SW 1271 (cell line): ENCODE measurements around the gene FIS1.
A peak's percentile ranks its signal among the peaks of the same experiment; 100 is the strongest.

Experiments
- DNase-seq, 2 experiments: peaks; one replicate each; lab custom pipeline; 2025; lab: John Stamatoyannopoulos, UW

Gene FIS1

GRCh38 chr7:101233907-101234547, 10.9 kb downstream of the FIS1 start:
- no peak for DNase-seq

- DNase-seq = no peak
These were observed 12.6 kb downstream of the FIS1 start for GRCh38 chr7:101232141-101232850.

- DNase-seq = no peak
These were observed 13.2 kb downstream of the FIS1 start for GRCh38 chr7:101231644-101232043.

GRCh38 chr7:101226721-101227120, 18.2 kb downstream of the FIS1 start:
- no peak for DNase-seq

GRCh38 chr7:101225650-101226049, 19.2 kb downstream of the FIS1 start:
- no peak for DNase-seq

DNA sequence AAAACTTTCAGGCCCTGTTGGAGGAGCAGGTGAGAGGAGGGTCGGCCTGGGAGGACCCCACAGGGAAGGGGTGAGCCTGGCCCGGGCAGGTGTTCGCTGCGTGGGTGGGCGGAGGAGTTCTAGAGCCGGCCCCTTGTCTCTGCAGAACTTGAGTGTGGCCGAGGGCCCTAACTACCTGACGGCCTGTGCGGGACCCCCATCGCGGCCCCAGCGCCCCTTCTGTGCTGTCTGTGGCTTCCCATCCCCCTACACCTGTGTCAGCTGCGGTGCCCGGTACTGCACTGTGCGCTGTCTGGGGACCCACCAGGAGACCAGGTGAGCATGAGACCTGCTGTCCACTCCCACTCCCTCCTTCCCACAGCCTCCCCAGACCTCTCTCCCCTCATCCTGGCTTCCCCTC, 21.4 kb downstream of the FIS1 start:
- DNase-seq = no peak

- DNase-seq = no peak
These were observed 22.5 kb downstream of the FIS1 start for GRCh38 chr7:101222275-101222830.

DNA sequence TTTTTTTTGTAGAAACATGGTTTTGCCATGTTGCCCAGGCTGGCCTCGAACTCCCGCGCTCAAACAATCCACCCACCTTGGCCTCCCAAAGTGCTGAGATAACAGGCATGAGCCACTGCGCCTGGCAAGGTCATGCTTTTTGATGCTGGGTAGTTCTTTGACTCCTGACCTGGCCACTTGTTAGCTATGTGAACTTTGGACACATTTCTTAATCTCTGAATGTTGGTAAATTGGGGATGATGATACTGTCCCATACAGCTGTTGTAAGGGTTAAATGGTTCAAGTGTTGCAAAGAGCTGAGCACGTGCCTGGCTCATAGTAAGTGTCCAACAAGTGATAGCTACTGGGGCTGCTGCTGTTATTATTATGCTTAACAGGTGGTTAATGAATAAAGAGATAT, 24.6 kb downstream of the FIS1 start:
- DNase-seq = no peak

DNA sequence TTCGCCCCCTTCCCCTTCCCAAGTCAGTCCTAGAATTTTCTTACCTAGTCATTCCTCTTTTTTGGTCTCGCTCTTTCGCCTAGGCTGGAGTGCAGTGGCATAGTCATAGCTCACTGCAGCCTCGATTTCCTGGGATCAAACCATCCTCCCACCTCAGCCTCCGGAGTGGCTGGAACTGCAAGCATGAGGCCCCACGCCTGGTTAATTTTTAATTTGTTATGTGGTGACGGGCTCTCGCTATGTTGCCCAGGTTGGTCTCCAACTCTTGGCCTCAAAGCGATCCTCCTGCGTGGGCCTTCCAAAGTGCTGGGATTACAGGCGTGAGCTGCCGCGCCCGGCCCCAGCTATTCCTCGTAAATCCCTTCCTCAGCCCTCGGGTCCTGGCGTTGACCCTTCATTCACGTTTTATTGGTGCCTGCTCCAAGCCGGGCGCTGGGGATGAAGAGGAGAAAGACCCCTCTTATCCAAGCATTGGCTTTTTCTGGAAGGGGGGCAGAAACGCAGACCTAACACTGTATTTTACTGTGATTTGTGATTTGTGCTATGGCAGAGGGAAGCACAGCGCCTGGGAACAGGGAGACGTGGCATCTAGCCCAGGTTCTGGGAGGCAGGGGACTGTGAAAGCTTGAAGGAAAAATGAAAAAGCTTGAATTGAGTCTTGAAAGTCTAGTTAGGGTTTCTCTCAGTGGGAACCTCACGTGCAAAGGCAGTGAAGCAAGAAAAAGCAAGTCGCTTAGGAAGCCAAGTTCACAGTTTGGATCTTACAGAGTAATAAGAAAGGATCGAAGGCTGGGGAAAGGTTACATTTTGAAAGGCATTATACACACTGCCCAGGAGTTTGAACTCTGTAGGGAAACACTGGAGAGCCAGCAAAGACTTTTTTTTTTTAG, 26.4 kb downstream of the FIS1 start:
- no peak for DNase-seq

GRCh38 chr7:101217388-101218235, 27.3 kb downstream of the FIS1 start, which contains the start of the genes PLOD3 and ZNHIT1:
Gene PLOD3, minus strand, starts transcription at chr7:101217581. Its CDS starts 307 bp downstream, at chr7:101217274.
Gene ZNHIT1, plus strand, starts transcription at chr7:101218165. Its CDS starts 31 bp downstream, at chr7:101218196.
- DNase-seq = peak; percentile 91 to 97

DNA sequence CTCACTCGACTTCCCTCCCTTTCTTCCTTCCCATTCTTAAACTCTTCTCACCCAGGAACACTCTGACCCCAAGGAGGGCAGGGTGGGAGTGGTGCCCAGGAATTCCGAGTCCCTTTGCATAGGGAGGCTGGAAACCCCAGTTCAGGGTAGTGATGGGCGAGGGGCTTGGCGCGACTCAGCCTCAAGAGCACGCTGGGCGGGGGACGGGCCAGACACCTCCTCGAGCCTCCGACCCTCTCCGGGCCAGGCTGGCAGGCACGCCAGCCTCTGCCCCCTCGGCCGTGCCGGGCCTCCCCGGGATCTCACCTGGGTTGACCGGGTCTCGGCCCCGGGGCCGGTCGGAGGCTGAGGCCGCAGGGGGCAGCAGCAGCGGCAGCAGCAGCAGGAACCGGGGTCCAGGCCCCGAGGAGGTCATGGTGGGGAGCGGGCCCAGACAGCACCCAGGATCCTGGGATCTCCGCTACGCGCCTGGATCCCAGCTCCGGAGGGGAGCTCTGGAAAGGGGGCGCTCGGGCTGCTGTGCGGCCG, 28.0 kb downstream of the FIS1 start:
- DNase-seq = no peak

DNA sequence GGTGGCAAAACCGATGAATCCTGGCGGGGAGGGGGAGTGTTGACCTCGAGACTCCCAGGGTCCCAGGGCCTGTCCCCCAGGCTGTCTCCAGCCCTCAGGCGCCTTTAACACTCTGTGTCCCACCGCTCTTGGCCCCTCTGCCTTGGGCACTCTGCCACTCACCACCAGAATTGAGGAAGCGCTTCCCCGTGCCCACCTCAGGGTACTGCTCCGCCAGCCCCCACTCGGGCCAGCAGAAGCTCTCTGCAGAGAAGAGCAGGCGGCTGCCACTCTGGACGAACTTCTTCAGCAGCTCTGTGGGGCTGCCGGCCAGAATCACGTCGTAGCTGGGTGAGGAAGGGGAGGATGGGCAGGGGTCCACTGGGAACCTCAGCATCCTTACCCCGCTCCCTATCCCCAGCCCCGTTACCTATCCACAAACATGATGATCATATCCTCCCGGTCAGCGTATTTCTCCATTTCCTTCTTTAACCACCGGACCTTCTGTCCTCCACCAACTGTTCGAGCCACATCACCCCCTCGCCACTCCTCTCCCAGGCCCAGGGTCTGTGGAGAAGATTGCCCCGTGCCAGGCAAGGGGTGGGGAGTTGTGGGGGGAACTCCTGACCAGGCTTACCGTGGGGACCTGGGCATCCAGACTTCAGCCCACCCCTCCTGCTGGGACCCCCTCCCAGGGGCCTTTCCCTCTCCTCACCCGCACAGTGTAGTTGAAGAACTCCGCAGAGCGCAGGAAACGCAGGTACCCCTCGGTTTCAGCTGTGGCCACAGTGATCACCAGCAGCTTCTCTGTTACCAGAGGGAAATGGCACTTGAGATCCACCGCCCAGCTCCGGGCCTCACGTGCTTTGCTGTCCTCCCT, 28.7 kb downstream of the FIS1 start:
- DNase-seq = no peak

DNA sequence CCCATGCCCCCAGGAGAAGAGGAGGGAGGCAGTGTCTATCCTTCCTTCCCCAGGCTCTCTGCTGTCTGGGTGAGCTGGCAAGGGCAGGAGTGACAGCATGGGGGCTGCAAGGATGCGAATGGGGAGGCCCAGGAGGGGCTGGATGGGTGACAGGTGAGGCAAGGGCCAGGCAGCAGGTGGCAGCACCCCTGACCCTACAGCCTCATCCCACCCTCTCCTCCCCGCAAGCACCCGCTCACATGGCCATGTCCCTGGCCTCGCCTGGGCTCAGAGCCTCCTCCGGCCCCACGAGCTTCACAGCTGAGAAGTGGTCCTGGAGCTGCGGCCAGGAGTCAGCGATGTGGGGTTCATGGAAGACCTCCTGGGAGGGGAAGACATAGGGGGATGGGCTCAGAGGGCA, 32.9 kb downstream of the FIS1 start:
- DNase-seq = no peak

DNA sequence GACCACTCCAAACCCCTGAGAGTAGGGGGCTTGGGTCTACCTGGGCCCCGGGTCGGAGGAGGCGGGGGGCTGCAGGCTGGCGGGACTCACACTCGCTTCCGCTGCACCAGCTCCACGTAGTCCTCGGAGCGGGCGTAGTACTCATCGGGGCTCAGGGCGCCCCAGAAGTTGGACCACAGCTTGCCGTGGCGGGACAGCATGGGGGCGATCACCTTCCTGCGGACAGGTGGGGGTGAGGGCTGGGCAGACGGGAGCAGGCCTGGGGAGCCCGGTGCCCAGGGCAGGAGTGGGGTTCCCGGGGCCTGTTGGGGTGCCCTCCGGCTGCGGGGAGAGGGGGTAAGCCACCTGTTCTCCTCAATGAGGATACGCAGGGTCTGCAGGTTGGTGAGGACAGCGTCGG, 33.4 kb downstream of the FIS1 start:
- no peak for DNase-seq

GRCh38 chr7:101210143-101210542, 34.7 kb downstream of the FIS1 start:
- DNase-seq = no peak

DNA sequence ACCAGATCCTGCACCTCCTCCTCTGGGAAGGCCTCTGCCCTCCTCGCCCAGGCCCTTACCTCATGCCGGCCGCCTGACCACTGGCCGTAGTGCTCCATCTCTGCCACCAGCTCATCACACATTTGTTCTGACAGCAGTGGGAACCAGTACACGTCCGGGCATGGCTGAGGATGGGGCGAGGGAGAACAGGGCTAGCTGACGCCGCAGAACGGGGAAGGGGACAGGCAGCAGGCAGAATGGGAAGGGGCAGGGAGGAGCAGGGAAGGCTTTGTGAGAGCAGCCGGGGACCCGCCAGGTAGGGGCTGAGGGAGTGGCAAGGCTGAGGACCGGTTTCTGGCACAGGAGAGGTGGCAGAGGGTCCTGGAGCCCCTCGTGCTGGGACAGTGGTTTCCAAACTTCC, 36.1 kb downstream of the FIS1 start:
- no peak for DNase-seq

DNA sequence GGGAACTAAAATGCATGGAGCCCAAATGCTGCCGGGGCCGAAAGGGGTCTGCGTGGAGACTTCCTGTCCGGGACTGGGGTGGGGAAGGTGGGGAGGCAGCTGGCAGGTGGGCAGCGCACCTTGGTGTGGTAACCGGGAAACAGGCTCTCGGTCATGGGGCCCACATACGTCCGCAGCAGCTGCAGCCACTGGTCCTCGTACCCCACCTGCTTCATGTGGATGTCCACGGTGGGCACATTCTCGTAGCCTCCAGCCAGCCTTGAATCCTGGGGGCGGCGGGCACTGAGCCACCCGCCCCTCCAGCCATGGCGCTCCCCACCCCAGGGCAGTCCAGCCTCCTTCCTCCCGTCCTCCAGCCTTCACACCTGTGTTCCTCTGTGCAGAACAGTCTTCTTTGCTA, 37.4 kb downstream of the FIS1 start:
- no peak for DNase-seq

DNA sequence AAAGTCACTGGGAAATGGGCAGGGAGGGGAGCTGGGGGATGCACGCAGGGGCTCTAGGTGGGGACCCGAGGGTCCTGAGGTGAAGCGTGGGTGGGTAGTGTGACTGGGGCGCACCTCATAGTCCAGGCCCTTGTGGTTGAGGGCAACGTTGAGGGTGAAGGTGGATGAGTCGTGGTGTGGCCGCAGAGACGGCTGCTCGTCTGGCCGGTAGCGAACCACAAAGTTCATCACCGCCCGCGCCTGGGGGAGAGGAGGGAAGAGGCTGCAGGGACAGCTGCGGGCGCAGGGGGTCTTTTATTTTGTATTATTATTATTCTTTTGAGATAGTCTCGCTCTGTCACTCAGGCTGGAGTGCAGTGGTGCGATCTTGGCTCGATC, 38.2 kb downstream of the FIS1 start:
- DNase-seq = no peak

DNA sequence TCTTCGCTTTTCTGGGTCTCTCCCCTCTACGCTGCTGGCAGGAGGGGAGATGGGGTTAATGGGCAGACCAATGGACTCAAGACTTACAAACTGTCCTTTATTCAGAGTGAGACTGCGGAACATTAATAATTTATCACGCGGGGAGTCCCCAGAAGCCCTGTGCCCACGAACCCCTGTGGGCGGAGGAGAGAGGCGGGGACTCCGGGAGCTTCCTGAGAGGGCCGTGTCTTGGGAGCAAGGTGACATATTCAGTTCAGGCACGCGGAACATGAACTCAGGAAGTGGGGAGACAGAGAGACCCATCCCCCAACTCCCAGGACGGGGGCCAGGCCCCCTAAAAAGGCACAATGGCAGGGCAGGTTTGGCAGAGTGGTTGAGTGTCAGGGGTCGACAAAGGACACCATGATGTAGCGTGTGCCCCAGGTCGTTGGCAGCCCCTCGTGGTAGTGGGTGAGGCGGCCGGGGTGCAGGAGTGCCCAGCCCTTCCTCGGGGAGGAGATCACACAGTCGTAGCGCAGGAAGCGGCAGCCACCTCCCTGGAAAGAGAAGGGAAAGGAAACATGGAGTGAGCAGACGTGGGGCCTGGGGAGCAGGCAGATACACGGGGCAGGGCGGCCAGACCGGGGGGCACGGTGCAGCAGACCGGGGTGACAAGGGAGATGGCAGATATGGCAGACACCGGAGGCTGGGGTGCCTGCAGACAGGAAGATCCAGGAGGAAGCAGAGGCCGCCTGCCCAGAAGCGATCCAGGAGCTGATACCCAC, 38.8 kb downstream of the FIS1 start:
- DNase-seq = no peak
